GM23248 (cell line): ENCODE measurements around the gene COA7. TPM values are rescaled to one million over a fixed set of nuclear protein-coding genes. Genes with fewer than 3 reads are reported as not detected.

Experiments used
- DNase-seq: peaks from one replicate; pipeline ENCODE4 v3.0.0-alpha.2; 2015
- H2AFZ ChIP-seq: fragments of 200-600 bp; sonication (generic); 2 replicates; pipeline ENCODE4 v1.6.1; 2016; ENCODE audit warnings: antibody characterized with exemption
- H3F3A ChIP-seq: fragments of 200-600 bp; sonication (generic); 2 replicates; pipeline ENCODE4 v1.6.1; 2016; ENCODE audit warnings: mild to moderate bottlenecking, antibody characterized with exemption, mixed run types; ENCODE audit not compliant: insufficient read depth
- H3K27ac ChIP-seq: fragments of 200-600 bp; sonication (generic); 2 replicates; pipeline ENCODE4 v1.5.1; 2016; ENCODE audit warnings: mild to moderate bottlenecking
- H3K27me3 ChIP-seq: fragments of 200-600 bp; sonication (generic); replicated peaks from 2 replicates; pipeline ENCODE4 v1.6.1; 2016; ENCODE audit warnings: mild to moderate bottlenecking; ENCODE audit not compliant: insufficient read depth
- H3K36me3 ChIP-seq: fragments of 200-600 bp; sonication (generic); 2 replicates; pipeline ENCODE4 v1.6.1; 2016; ENCODE audit warnings: low read depth, mild to moderate bottlenecking
- H3K4me1 ChIP-seq: fragments of 200-600 bp; sonication (generic); 2 replicates; pipeline ENCODE4 v1.6.1; 2016; ENCODE audit warnings: mild to moderate bottlenecking; ENCODE audit not compliant: insufficient read depth
- H3K4me2 ChIP-seq: fragments of 200-600 bp; sonication (generic); one replicate; pipeline ENCODE4 v1.6.1; 2016; ENCODE audit warnings: mild to moderate bottlenecking; ENCODE audit not compliant: unreplicated experiment
- H3K4me3 ChIP-seq: fragments of 200-600 bp; sonication (generic); 2 replicates; pipeline ENCODE4 v1.5.1; 2016; ENCODE audit warnings: mild to moderate bottlenecking
- H3K79me2 ChIP-seq: fragments of 200-600 bp; sonication (generic); 2 replicates; pipeline ENCODE4 v1.6.1; 2016; ENCODE audit warnings: mild to moderate bottlenecking; ENCODE audit not compliant: insufficient read depth
- H3K9ac ChIP-seq: fragments of 200-600 bp; sonication (generic); 2 replicates; pipeline ENCODE4 v1.6.1; 2016; ENCODE audit warnings: mild to moderate bottlenecking
- H3K9me2 ChIP-seq: fragments of 200-600 bp; sonication (generic); 2 replicates; pipeline ENCODE4 v1.6.1; 2016; ENCODE audit warnings: mixed run types, mild to moderate bottlenecking, moderate library complexity; ENCODE audit not compliant: insufficient read depth
- H3K9me3 ChIP-seq: fragments of 200-600 bp; sonication (generic); one replicate; pipeline ENCODE4 v1.6.1; 2017; ENCODE audit warnings: low read depth
- H4K20me1 ChIP-seq: fragments of 200-600 bp; sonication (generic); 2 replicates; pipeline ENCODE4 v1.6.0; 2016; ENCODE audit not compliant: insufficient read depth
- EZH2 ChIP-seq: fragments of 200-600 bp; sonication (generic); IDR thresholded peaks from 2 replicates; pipeline ENCODE4 v1.6.1; 2018; ENCODE audit warnings: antibody characterized with exemption, mild to moderate bottlenecking; ENCODE audit not compliant: insufficient read depth, poor library complexity, severe bottlenecking
- EZH2phosphoT487 ChIP-seq: fragments of 200-600 bp; sonication (generic); IDR thresholded peaks from 2 replicates; pipeline ENCODE4 v1.6.1; 2018; ENCODE audit warnings: antibody characterized with exemption, moderate library complexity, mild to moderate bottlenecking, low read depth; ENCODE audit not compliant: insufficient read depth
- WGBS, 2 experiments: methylation state at CpG; one replicate each; pipeline ENCODE4 v1.1.6; 2015 to 2017; ENCODE audit warnings: low lambda C conversion rate in 2 of 2, low coverage in 1 of 2; ENCODE audit errors: missing lambda C conversion rate in 2 of 2; 5-methylcytosine and 5-hydroxymethylcytosine counted together
- in situ Hi-C: fragments of 300-500 bp; cut with MboI; formaldehyde crosslinking; loops from 2 replicates; pipeline ENCODE4 v1.15.0; 2020
- polyA plus RNA-seq: library from polyadenylated mRNA; unstranded; fragments of >200 nt; fragmentation: Nextera tagmentation; extraction: Ambion mirVana; gene quantifications from 2 replicates; pipeline ENCODE4 v1.2.1, GENCODE V29; 2016
- small RNA-seq: library from RNA; depleted of rRNA; stranded (forward); fragments of <200 nt; gene quantifications from one replicate; pipeline ENCODE3, GENCODE V24; 2014; ENCODE audit warnings: low read depth, low replicate concordance
- total RNA-seq: library from RNA; depleted of rRNA; stranded (reverse); fragments of >200 nt; shearing (Covaris generic); gene quantifications from 2 replicates; pipeline ENCODE4 v1.2.3, GENCODE V29; 2014; rRNA removed

The COA7 gene
- total and polyA plus RNA-seq, 2 experiments from 2014 or later: 6.9 to 12.9 TPM

- 49 to 51% methylated on average over 4 of the region's 4 CpGs for WGBS, 2 experiments
- no peaks in the 10 kb centered on the region for H3K9me2 ChIP-seq
- no peaks in the 10 kb centered on the region for H3K36me3 ChIP-seq
- no peaks in the 10 kb centered on the region for H3F3A ChIP-seq
- in situ Hi-C loops: no loop called here
- no peak for TF ChIP-seq EZH2phosphoT487
- TF ChIP-seq EZH2: no peak
- no peaks in the 10 kb centered on the region for H4K20me1 ChIP-seq
- H3K4me1 ChIP-seq: no peaks in the 10 kb centered on the region
- DNase-seq: no peak
- peaks cover 23% of the 10 kb centered on the region for H3K27me3 ChIP-seq
- no peak overlapping the region for H3K4me2 ChIP-seq
- no peaks in the 10 kb centered on the region for H3K9me3 ChIP-seq
- no peak overlapping the region for H3K4me3 ChIP-seq
- no peak overlapping the region for H2AFZ ChIP-seq
- H3K79me2 ChIP-seq: no peaks in the 10 kb centered on the region
- no peak overlapping the region for H3K27ac ChIP-seq
- H3K9ac ChIP-seq: no peak overlapping the region
Measured at GRCh38 chr1:52637946-52638345, 60.2 kb downstream of the COA7 start.

- Histone ChIP-seq H3K9me3 (no peaks in the 10 kb centered on the region), H4K20me1 (no peaks in the 10 kb centered on the region), H3K9me2 (no peaks in the 10 kb centered on the region), H3K79me2 (no peaks in the 10 kb centered on the region), H3K4me3 (no peak overlapping the region), H3K4me1 (no peaks in the 10 kb centered on the region), H3K9ac (no peak overlapping the region), H3K27ac (no peak overlapping the region), H2AFZ (no peak overlapping the region), H3K27me3 (peaks cover 26% of the 10 kb centered on the region), H3F3A (no peaks in the 10 kb centered on the region), H3K4me2 (no peak overlapping the region), H3K36me3 (no peaks in the 10 kb centered on the region)
- in situ Hi-C loops: no loop called here
- no peak for TF ChIP-seq EZH2
- no peak for TF ChIP-seq EZH2phosphoT487
- DNase-seq: no peak
- WGBS, 2 experiments: 65 to 71% methylated on average over 11 of the region's 11 CpGs
Measured at GRCh38 chr1:52636721-52637695, 61.1 kb downstream of the COA7 start.

- no peak overlapping the region for H3K27ac ChIP-seq
- no peaks in the 10 kb centered on the region for H3K9me2 ChIP-seq
- no peaks in the 10 kb centered on the region for H4K20me1 ChIP-seq
- 72 to 77% methylated on average over 4 of the region's 4 CpGs for WGBS, 2 experiments
- H3K36me3 ChIP-seq: no peaks in the 10 kb centered on the region
- H3K27me3 ChIP-seq: peaks cover 27% of the 10 kb centered on the region
- no peaks in the 10 kb centered on the region for H3F3A ChIP-seq
- H3K4me3 ChIP-seq: no peak overlapping the region
- H3K4me2 ChIP-seq: no peak overlapping the region
- no peak overlapping the region for H2AFZ ChIP-seq
- TF ChIP-seq EZH2 (no peak), EZH2phosphoT487 (no peak)
- in situ Hi-C loops: no loop called here
- H3K4me1 ChIP-seq: no peaks in the 10 kb centered on the region
- H3K9me3 ChIP-seq: no peaks in the 10 kb centered on the region
- no peaks in the 10 kb centered on the region for H3K79me2 ChIP-seq
- DNase-seq: no peak
- H3K9ac ChIP-seq: no peak overlapping the region
Measured at GRCh38 chr1:52635321-52636089, 62.6 kb downstream of the COA7 start.

Small RNA genes lying within 50 kb of the gene (small RNA-seq; reads per million reads assigned to genes)
- gene RN7SL62P: not detected

Other genes starting within 250 kb of the COA7 start
- 14.9 and 29.1 TPM in 2 replicates for gene TUT4, start 145.3 kb downstream of the COA7 start, total RNA-seq
- gene TUT4, start 145.3 kb downstream of the COA7 start, polyA plus RNA-seq: 13.9 and 18.9 TPM in 2 replicates
- gene GPX7, start 96.0 kb downstream of the COA7 start, total RNA-seq: 38.7 and 44.7 TPM in 2 replicates
- gene GPX7, start 96.0 kb downstream of the COA7 start, polyA plus RNA-seq: 36.1 and 39.7 TPM in 2 replicates
- gene SHISAL2A, start 65.2 kb downstream of the COA7 start, total RNA-seq: not detected in 2 replicates
- gene SHISAL2A, start 65.2 kb downstream of the COA7 start, polyA plus RNA-seq: not detected in 2 replicates
- 56.1 and 57.9 TPM in 2 replicates for gene ZYG11B, start 28.1 kb upstream of the COA7 start, total RNA-seq
- 15.1 and 16.1 TPM in 2 replicates for gene ZYG11B, start 28.1 kb upstream of the COA7 start, polyA plus RNA-seq
- 0.51 TPM in 1 of 2 replicates, not detected in the other for gene ZYG11A, start 144.4 kb upstream of the COA7 start, total RNA-seq
- gene ZYG11A, start 144.4 kb upstream of the COA7 start, polyA plus RNA-seq: 0.04 TPM in 1 of 2 replicates, not detected in the other
- gene ECHDC2, start 223.4 kb upstream of the COA7 start, total RNA-seq: 25.4 and 25.8 TPM in 2 replicates
- 35.2 and 41.0 TPM in 2 replicates for gene ECHDC2, start 223.4 kb upstream of the COA7 start, polyA plus RNA-seq
- 200 and 209 TPM in 2 replicates for gene SCP2, start 228.9 kb upstream of the COA7 start, total RNA-seq
- gene SCP2, start 228.9 kb upstream of the COA7 start, polyA plus RNA-seq: 257 and 265 TPM in 2 replicates